ENCODE data around the gene FNIP2.

- no peak for TF ChIP-seq CTCF (IDR thresholded peaks at IDR 0.05)
- TF ChIP-seq POLR2A (IDR thresholded peaks at IDR 0.05) = no peak
- TF ChIP-seq POLR2AphosphoS5 (IDR thresholded peaks at IDR 0.05) = no peak
Measured at GRCh38 chr4:158814207-158814606, 45.4 kb downstream of the FNIP2 start.
